Upper lobe of right lung (tissue), 1 donor: ENCODE data around the gene CLCN2. TPM values are rescaled to one million over a fixed set of nuclear protein-coding genes. Genes with fewer than 3 reads are reported as not detected.

Source experiments
- ATAC-seq: fragments of 200-7000 bp; cut with Tn5 transposase; one replicate; pipeline ENCODE4 v1.9.1; 2020; ENCODE audit warnings: mild to moderate bottlenecking, moderate library complexity
- DNase-seq: peaks from one replicate; pipeline ENCODE4 v3.0.0-alpha.2; 2020
- H3K27ac ChIP-seq: fragments of 200-600 bp; one replicate; pipeline ENCODE4 v1.8.0; 2022
- H3K27me3 ChIP-seq: fragments of 200-600 bp; one replicate; pipeline ENCODE4 v1.8.0; 2022; ENCODE audit warnings: mild to moderate bottlenecking
- H3K36me3 ChIP-seq: fragments of 200-600 bp; one replicate; pipeline ENCODE4 v1.8.0; 2022
- H3K4me1 ChIP-seq: fragments of 200-600 bp; one replicate; pipeline ENCODE4 v1.8.0; 2022
- H3K4me3 ChIP-seq: fragments of 200-600 bp; one replicate; pipeline ENCODE4 v1.8.0; 2022; ENCODE audit warnings: mild to moderate bottlenecking
- H3K9me3 ChIP-seq: fragments of 200-600 bp; one replicate; pipeline ENCODE4 v1.8.0; 2022
- CTCF ChIP-seq: fragments of 200-600 bp; IDR thresholded peaks from one replicate; pipeline ENCODE4 v1.8.0; 2022; ENCODE audit warnings: antibody characterized with exemption
- intact Hi-C: fragments of 100-400 bp; cut with DNase I; formaldehyde crosslinking; loops from one replicate; pipeline ENCODE4 v1.11.0; 2022
- total RNA-seq: library from RNA; stranded (reverse); fragmentation: NEBNext Ultra II Directional; extraction: Animal tissue kit (Norgen Biotek cat#: 25700); gene quantifications from one replicate; pipeline ENCODE4 v1.2.1, GENCODE V29; 2021
- donor health status: DM: no; HTN: yes; CAD: no; lungs with severe emphysema.

The CLCN2 gene
- total RNA-seq, 1 donor from 2014 or later, result 3.8 TPM

- DNase-seq (no peak), ATAC-seq (no peak)
- Histone ChIP-seq H3K36me3 (peaks cover 56% of the 10 kb centered on the region), H3K4me1 (peaks cover 53% of the 10 kb centered on the region), H3K27me3 (no peaks in the 10 kb centered on the region), H3K27ac (no peak overlapping the region), H3K4me3 (no peak overlapping the region), H3K9me3 (no peaks in the 10 kb centered on the region)
- no peak for TF ChIP-seq CTCF
- intact Hi-C loops, result no loop called here
Observed at GRCh38 chr3:184317201-184317600, 44.2 kb downstream of the CLCN2 start.

GRCh38 chr3:184316792-184317191, 44.6 kb downstream of the CLCN2 start:
- ATAC-seq (no peak), DNase-seq (no peak)
- Histone ChIP-seq H3K4me1 (peaks cover 49% of the 10 kb centered on the region), H3K27me3 (no peaks in the 10 kb centered on the region), H3K36me3 (peaks cover 52% of the 10 kb centered on the region), H3K4me3 (peak overlapping the region; percentile 85), H3K27ac (no peak overlapping the region), H3K9me3 (no peaks in the 10 kb centered on the region)
- TF ChIP-seq CTCF, result no peak
- intact Hi-C loops, result no loop called here

- Histone ChIP-seq H3K9me3 (no peaks in the 10 kb centered on the region), H3K4me1 (peaks cover 46% of the 10 kb centered on the region), H3K27ac (peak overlapping the region; percentile 90), H3K4me3 (peak overlapping the region; percentile 85), H3K27me3 (no peaks in the 10 kb centered on the region), H3K36me3 (peaks cover 45% of the 10 kb centered on the region)
- TF ChIP-seq CTCF, result no peak
- ATAC-seq, result no peak
- no peak for DNase-seq
- intact Hi-C loops, result no loop called here
Observed at GRCh38 chr3:184315871-184316661, 45.3 kb downstream of the CLCN2 start.

- Histone ChIP-seq H3K4me1 (peaks cover 40% of the 10 kb centered on the region), H3K27me3 (no peaks in the 10 kb centered on the region), H3K27ac (peak overlapping the region; percentile 90), H3K9me3 (no peaks in the 10 kb centered on the region), H3K4me3 (peak overlapping the region; percentile 85), H3K36me3 (peaks cover 39% of the 10 kb centered on the region)
- TF ChIP-seq CTCF, result no peak
- intact Hi-C loops, result no loop called here
- DNase-seq (no peak), ATAC-seq (no peak)
Observed at GRCh38 chr3:184315543-184315867, 45.9 kb downstream of the CLCN2 start.

- H3K4me1 ChIP-seq, result peaks cover 36% of the 10 kb centered on the region
- peak overlapping the region; percentile 85 for H3K4me3 ChIP-seq
- intact Hi-C loops, result no loop called here
- TF ChIP-seq CTCF, result no peak
- no peaks in the 10 kb centered on the region for H3K9me3 ChIP-seq
- peak overlapping the region; percentile 90 for H3K27ac ChIP-seq
- H3K27me3 ChIP-seq, result no peaks in the 10 kb centered on the region
- H3K36me3 ChIP-seq, result peaks cover 34% of the 10 kb centered on the region
- ATAC-seq (peak; percentile 81), DNase-seq (peak; percentile 93)
Observed at GRCh38 chr3:184314700-184315542, 46.5 kb downstream of the CLCN2 start.
